Keratinocyte (primary cell): Measurements from ENCODE around the gene TM7SF3. TPM values are rescaled to one million over a fixed set of nuclear protein-coding genes. Genes with fewer than 3 reads are reported as not detected.

Experiments used
- DNase-seq: peaks from one replicate; pipeline ENCODE4 v3.0.0-alpha.2; 2011; ENCODE audit warnings: low read depth, missing footprints, low spot score
- FAIRE-seq: peaks from 2 replicates; lab custom pipeline; 2011; peaks lifted over from hg19 to GRCh38; lab: Jason Lieb, UNC
- H2AFZ ChIP-seq: 2 replicates; pipeline ENCODE4 v1.6.0; 2012; ENCODE audit warnings: low read length, control low read depth, inconsistent platforms; ENCODE audit not compliant: control insufficient read depth
- H3K27ac ChIP-seq: 2 replicates; pipeline ENCODE4 v1.5.1; 2011; ENCODE audit warnings: low read length; ENCODE audit not compliant: control insufficient read depth, insufficient read depth
- H3K27me3 ChIP-seq: 3 replicates; pipeline ENCODE4 v1.6.0; 2011; ENCODE audit warnings: low read length; ENCODE audit not compliant: control insufficient read depth, insufficient read depth; ENCODE audit errors: extremely low read depth
- H3K36me3 ChIP-seq, 2 experiments: 2 replicates in 1 of 2; 3 replicates in 1 of 2; pipeline ENCODE4 v1.5.1; 2011; ENCODE audit warnings: low read length in 2 of 2, mild to moderate bottlenecking in 1 of 2; ENCODE audit not compliant: control insufficient read depth in 2 of 2, insufficient read depth in 2 of 2; ENCODE audit errors: extremely low read depth in 1 of 2
- H3K4me1 ChIP-seq: 3 replicates; pipeline ENCODE4 v1.5.1; 2011; ENCODE audit warnings: low read length; ENCODE audit not compliant: control insufficient read depth, insufficient read depth; ENCODE audit errors: extremely low read depth
- H3K4me2 ChIP-seq: 3 replicates; pipeline ENCODE4 v1.6.0; 2011; ENCODE audit warnings: low read depth, low read length; ENCODE audit not compliant: control insufficient read depth, insufficient read depth; ENCODE audit errors: extremely low read depth
- H3K4me3 ChIP-seq, 3 experiments: fragments of 200-600 bp in 1 of 3; sonication (generic) in 1 of 3; 2 replicates in 2 of 3; 3 replicates in 1 of 3; pipeline ENCODE4 v1.5.1; 2011 to 2016; ENCODE audit warnings: low read length in 3 of 3, mild to moderate bottlenecking in 3 of 3, control low read depth in 2 of 3, inconsistent platforms in 1 of 3, low read depth in 1 of 3, mixed read lengths in 1 of 3, mixed run types in 1 of 3, moderate library complexity in 1 of 3; ENCODE audit not compliant: control insufficient read depth in 2 of 3, insufficient read depth in 2 of 3; ENCODE audit errors: extremely low read depth in 1 of 3
- H3K79me2 ChIP-seq: 2 replicates; pipeline ENCODE4 v1.6.0; 2012; ENCODE audit warnings: low read length; ENCODE audit not compliant: control insufficient read depth, insufficient read depth
- H3K9ac ChIP-seq: 3 replicates; pipeline ENCODE4 v1.6.0; 2011; ENCODE audit warnings: low read length; ENCODE audit not compliant: control insufficient read depth, insufficient read depth; ENCODE audit errors: extremely low read depth
- H3K9me1 ChIP-seq: 3 replicates; pipeline ENCODE4 v1.6.0; 2011; ENCODE audit warnings: low read length; ENCODE audit not compliant: control insufficient read depth, insufficient read depth; ENCODE audit errors: extremely low read depth
- H3K9me3 ChIP-seq: 2 replicates; pipeline ENCODE4 v1.5.1; 2012; ENCODE audit warnings: low read depth, low read length; ENCODE audit not compliant: control insufficient read depth
- H4K20me1 ChIP-seq: 3 replicates; pipeline ENCODE4 v1.6.0; 2011; ENCODE audit warnings: low read length; ENCODE audit not compliant: control insufficient read depth, insufficient read depth; ENCODE audit errors: extremely low read depth
- EZH2 ChIP-seq: IDR thresholded peaks from one replicate; pipeline ENCODE4 v1.6.1; 2012; ENCODE audit warnings: inconsistent platforms, mild to moderate bottlenecking, low read length, moderate library complexity
- dilution Hi-C: fragments of 300-500 bp; cut with MboI; formaldehyde crosslinking; loops from one replicate; pipeline ENCODE4 v1.7.0; 2020; ENCODE audit warnings: low sequenced_read_pairs; ENCODE audit not compliant: extremely low pct_ligation_motif_present
- polyA plus RNA-seq, 5 experiments: library from polyadenylated mRNA; depleted of rRNA in 3 of 5; stranded (reverse) in 3 of 5; stranded (forward) in 1 of 5; unstranded in 1 of 5; fragments of >200 nt; gene quantifications; 1 replicate in 1 of 5; 2 replicates in 3 of 5; 3 replicates in 1 of 5; pipeline versions ENCODE4 v1.2.1 to v1.2.3, GENCODE V29; 2011 to 2012; ENCODE audit warnings: missing spikeins in 2 of 5, low read depth in 1 of 5, low replicate concordance in 1 of 5
- TF ChIP-seq, protein P1 (sequence below), 3 experiments: IDR thresholded peaks in 1 of 3; conservative IDR thresholded peaks in 1 of 3; optimal IDR thresholded peaks in 1 of 3; 2 replicates in 2 of 3; 3 replicates in 1 of 3; pipeline versions ENCODE3 to v1.5.1; 2011; ENCODE audit warnings: low read length in 3 of 3, mild to moderate bottlenecking in 3 of 3, moderate library complexity in 2 of 3, control low read depth in 1 of 3, inconsistent platforms in 1 of 3; ENCODE audit not compliant: insufficient read depth in 2 of 3; ENCODE audit errors: extremely low read depth in 1 of 3

Gene TM7SF3
- polyA plus RNA-seq, 1 donor (not counting 4 experiments of a cell fraction or from before 2014, with no cell fraction given), result 407 TPM

DNA sequence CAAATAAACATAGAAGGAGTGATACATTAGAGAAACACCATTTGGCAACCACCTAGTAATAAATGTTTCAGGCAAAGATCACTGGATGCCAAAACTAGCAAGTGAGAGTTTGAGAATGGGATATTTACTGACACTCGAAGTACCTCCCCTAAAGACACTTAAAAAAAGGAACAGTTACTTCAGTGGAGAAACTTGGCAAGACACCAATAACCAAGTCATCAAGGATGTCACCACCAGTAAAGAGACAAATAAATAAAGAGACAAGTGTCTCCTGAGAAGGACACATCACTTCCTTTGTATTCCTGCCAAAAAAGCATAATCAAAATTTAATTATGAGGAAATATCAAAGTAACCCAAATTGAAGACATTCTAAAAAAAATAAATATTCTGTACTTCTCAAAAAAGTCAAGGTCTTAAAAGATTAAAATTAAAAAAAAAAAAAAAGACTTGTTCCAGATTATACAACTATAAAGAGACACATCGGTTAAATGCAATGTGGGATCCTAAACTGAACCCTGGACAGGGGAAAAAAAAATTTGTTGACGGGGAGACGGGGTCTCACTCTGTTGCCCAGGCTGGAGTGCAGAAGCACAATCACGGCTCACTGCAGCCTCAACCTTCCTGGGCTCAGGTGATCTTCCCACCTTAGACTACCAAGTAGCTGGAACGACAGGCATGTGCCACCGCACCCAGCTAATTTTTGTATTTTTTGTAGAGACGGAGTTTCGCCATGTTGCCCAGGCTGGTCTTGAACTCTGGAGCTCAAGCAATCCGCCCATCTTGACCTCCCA is 26.4 kb downstream of the TM7SF3 start:
- no peak for TF ChIP-seq EZH2
- TF ChIP-seq, protein P1, sequence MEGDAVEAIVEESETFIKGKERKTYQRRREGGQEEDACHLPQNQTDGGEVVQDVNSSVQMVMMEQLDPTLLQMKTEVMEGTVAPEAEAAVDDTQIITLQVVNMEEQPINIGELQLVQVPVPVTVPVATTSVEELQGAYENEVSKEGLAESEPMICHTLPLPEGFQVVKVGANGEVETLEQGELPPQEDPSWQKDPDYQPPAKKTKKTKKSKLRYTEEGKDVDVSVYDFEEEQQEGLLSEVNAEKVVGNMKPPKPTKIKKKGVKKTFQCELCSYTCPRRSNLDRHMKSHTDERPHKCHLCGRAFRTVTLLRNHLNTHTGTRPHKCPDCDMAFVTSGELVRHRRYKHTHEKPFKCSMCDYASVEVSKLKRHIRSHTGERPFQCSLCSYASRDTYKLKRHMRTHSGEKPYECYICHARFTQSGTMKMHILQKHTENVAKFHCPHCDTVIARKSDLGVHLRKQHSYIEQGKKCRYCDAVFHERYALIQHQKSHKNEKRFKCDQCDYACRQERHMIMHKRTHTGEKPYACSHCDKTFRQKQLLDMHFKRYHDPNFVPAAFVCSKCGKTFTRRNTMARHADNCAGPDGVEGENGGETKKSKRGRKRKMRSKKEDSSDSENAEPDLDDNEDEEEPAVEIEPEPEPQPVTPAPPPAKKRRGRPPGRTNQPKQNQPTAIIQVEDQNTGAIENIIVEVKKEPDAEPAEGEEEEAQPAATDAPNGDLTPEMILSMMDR (optimal IDR thresholded peaks at IDR 0.05 in 1 of 3, IDR thresholded peaks at IDR 0.05 in 1 of 3, conservative IDR thresholded peaks at IDR 0.05 in 1 of 3; ENCODE audit: extremely low read depth in 1 of 3, insufficient read depth in 2 of 3, low read length in 3 of 3), result no peak
- Histone ChIP-seq H3K4me1 (no peaks in the 10 kb centered on the region), H3K4me2 (no peak overlapping the region), H3K79me2 (peaks cover 24% of the 10 kb centered on the region), H3K4me3 (no peak overlapping the region), H3K27ac (no peak overlapping the region), H2AFZ (no peak overlapping the region), H3K9me3 (no peaks in the 10 kb centered on the region), H3K9me1 (no peaks in the 10 kb centered on the region), H3K36me3 (peaks cover 8 to 22% of the 10 kb centered on the region in 2 experiments), H3K27me3 (no peaks in the 10 kb centered on the region), H4K20me1 (no peaks in the 10 kb centered on the region), H3K9ac (no peak overlapping the region)
- dilution Hi-C loops, result no loop called here
- DNase-seq, result no peak
- no peak for FAIRE-seq

DNA sequence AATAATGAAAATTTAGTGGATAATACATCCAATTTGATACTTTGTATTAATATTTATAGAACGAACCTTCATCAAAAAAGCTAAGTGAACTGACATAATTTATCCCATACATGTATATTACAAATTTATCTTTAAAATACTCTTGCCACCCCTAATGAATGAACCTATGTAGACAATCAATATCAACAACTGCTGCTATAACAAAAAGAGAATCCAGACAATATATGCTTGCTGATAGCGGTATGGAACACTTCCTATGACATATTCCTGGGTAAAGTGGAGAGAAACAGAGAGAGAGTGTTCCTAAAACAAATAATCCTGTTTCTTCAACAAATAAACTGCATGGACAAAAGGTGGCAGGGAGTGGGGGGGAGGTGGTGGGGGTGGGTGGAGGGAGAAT is 31.3 kb downstream of the TM7SF3 start:
- TF ChIP-seq, protein P1 (optimal IDR thresholded peaks at IDR 0.05 in 1 of 3, IDR thresholded peaks at IDR 0.05 in 1 of 3, conservative IDR thresholded peaks at IDR 0.05 in 1 of 3; ENCODE audit: extremely low read depth in 1 of 3, insufficient read depth in 2 of 3, low read length in 3 of 3), result no peak
- no peak for TF ChIP-seq EZH2
- H3K9ac ChIP-seq, result no peak overlapping the region
- H3K9me3 ChIP-seq, result no peaks in the 10 kb centered on the region
- peaks cover 15 to 21% of the 10 kb centered on the region in 2 experiments for H3K36me3 ChIP-seq
- dilution Hi-C loops, result no loop called here
- H3K9me1 ChIP-seq, result no peaks in the 10 kb centered on the region
- H3K4me3 ChIP-seq, result no peak overlapping the region
- H4K20me1 ChIP-seq, result no peaks in the 10 kb centered on the region
- DNase-seq (no peak), FAIRE-seq (no peak)
- H2AFZ ChIP-seq, result no peak overlapping the region
- no peaks in the 10 kb centered on the region for H3K4me1 ChIP-seq
- H3K79me2 ChIP-seq, result peaks cover 21% of the 10 kb centered on the region
- H3K27me3 ChIP-seq, result no peaks in the 10 kb centered on the region
- H3K27ac ChIP-seq, result no peak overlapping the region
- no peak overlapping the region for H3K4me2 ChIP-seq
